Measurements from ENCODE around the gene KIAA0753.
"Not testable (repeated sequence)": the region's sequence is repeated elsewhere in the genome, so short reads cannot be mapped to it uniquely, and the experiment has no call there.

- TF ChIP-seq RFX5 (IDR thresholded peaks at IDR 0.05; ENCODE audit: low read length); MAX (IDR thresholded peaks at IDR 0.05; ENCODE audit: low read depth): not testable (repeated sequence)
These were observed 16.5 kb upstream of the KIAA0753 start for GRCh38 chr17:6656797-6657632.

All from SK-N-SH (cell line).